ENCODE results near the gene PRKN.

PRKN gene

DNA sequence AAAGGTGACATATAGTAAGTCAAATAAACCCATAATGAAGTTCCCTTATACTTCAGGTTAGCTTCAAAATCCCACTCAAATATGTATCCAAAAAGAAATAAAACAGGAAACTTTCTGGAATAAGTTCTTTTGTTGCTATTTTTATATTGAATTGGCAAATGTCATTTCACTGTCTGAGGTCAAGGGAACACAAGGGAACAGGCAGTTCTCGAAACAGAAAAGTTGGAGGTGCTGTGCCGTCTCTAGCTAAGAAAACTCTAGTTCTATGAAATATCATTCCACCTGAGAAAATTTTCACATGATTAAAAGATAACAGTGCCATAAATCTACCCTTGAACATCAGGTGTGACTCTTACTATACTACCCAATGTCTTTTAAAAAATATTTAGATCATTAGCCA is 358.5 kb downstream of the PRKN start:
- DNase-seq, result no peak

DNA sequence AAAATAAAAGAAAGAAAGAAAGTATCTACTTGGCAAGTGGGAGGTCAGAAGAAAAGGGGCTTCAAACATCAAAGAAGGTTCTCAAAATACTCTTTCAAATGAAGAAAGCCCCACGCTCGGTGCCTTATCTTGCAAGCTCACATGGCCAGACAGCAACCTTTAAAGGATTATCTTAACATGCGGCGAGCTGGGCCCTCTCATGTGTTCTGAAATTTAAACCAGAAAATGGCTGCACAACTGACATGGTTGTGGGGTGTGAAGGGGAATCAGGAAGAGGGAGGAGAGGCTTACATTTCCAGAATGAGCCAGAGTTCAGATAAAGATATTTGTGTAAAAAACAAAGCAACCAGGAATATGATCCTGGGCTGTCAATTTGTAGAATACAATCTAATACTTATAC is 363.1 kb downstream of the PRKN start:
- DNase-seq, result no peak

DNA sequence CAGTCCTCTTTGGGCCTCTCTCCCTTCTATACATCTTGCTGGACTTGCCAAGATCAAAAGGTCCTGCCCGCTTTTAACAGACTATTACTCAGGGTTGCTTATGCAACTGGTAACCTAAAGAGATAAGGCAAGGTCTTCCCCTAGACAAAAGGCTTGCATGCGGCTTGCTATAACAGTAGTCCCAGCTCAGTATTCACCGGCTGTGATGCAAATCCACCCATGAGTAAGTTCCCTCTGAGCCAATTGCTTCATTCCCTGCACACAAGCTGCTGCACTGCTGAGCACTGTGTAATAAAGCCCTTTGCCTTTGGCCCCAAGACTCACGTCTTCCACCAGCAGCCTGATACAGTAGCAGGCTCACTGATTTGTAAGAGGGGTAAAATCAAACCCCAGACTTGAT is 363.8 kb downstream of the PRKN start:
- DNase-seq, result no peak

DNA sequence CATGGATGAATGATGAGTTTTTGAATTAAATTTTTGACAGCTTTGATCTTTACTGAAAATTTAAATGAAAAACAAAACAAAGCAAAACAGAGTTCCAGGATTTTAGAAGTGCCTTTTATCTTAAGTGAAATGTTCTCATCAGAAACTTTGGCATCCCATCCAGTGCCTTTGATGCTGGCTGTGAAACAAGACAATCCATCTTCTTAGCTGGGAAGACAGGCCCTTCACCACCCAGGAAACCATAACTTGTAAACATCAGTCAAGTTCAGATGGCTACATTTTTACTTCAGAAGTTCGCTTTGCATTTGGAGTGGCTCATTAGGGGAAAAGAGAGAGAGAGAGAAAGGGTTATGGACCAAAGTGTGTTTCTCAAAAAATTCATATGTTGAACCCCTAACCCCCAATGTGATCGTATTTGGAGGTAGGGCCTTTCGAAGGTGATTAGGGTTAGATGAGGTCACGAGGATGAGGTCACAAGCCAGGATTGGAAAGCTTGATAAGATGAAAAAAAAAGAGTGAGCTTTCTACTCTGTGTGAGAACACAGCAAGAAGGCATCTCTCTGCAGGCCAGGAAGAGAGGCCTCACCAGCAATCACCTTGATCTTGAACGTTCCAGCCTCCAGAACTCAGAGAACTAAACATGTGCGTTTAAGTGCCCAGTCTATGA is 366.5 kb downstream of the PRKN start:
- DNase-seq, result no peak

DNA sequence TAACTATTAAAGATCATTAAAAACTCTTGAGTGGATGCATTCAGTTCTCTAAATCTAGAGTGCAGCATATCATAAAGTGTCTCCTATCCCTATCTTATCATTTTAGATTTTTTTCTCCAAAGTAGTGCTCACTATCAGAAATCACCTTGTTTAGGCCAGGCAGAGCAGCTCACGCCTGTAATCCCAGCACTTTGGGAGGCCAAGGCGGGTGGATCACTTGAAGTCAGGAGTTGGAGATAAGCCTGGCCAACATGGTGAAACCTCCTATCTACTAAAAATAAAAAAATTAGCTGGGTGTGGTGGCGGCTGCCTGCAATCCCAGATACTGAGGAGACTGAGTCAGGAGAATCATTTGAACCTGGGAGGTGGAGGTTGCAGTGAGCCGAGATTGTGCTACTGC is 368.9 kb downstream of the PRKN start:
- DNase-seq, result no peak

DNA sequence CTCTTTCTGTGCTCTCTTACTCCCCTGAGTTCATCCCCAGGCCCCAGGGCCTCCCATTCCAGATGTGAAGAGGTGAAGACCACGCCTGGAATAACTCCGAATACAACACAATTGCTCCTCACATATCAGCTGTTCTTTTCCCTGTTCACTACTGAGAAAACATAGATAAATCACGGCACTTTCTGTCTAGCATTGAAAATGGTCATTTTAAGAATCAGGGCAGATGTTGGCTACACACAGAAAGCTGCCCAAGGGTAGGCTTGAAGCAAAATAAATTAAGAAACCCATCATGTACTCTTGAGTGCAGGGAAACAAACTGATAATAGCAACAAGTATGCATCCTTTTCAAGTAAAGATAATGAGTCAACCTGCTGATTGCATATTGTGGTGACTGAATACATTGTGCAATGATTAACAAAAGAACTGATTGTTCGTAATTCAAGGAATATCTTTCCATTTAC is 382.5 kb downstream of the PRKN start:
- DNase-seq, result no peak

DNA sequence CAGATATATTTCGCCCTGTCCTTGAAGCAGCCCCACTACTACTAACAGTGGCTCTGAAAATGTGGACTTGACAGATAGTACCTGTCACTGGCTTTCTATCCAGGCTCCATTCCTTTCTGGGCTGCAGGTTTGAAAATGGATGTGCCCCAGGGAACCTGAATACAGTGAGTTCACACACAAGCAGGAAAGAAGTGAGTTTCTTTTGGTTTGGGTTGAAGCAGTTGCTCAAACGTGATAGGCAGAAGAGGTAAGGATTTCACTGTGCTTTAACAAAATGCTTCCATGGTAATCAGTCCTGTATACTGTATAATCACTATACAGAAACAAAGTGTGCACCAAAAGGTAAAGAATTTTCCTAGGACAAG is 382.9 kb downstream of the PRKN start:
- no peak for DNase-seq

DNA sequence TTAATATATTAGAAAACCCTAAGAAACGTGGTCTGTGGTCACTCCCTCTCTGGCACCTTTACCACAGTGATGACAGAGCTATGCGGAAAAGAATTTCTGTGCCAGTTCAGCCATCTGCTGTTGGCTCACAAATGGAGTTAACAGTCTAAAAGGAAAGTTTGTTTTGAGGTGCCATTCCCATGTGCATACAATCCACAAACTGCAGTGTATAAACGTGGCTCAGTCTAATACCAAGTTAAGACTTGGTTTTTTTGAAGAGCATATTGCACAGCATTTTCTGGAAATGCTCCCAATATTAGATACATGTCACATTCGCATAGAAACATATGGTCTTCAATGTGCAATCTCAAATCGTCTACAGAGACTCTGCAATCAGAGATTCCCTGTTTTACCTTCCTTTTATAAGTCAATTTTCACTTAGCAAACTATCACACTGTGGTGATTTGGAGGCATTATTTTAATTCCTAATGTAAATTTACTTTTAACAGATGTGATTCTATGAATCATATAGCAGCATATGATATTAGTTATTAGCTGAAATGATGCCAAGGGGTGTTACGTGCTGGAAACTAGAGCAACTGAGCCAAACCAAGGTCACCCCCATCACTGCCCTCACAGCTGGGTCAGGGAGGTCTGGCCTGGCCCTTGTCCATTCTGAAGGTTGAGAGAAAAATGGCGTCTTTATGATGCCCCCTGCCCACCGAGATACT is 383.5 kb downstream of the PRKN start:
- DNase-seq, result no peak

DNA sequence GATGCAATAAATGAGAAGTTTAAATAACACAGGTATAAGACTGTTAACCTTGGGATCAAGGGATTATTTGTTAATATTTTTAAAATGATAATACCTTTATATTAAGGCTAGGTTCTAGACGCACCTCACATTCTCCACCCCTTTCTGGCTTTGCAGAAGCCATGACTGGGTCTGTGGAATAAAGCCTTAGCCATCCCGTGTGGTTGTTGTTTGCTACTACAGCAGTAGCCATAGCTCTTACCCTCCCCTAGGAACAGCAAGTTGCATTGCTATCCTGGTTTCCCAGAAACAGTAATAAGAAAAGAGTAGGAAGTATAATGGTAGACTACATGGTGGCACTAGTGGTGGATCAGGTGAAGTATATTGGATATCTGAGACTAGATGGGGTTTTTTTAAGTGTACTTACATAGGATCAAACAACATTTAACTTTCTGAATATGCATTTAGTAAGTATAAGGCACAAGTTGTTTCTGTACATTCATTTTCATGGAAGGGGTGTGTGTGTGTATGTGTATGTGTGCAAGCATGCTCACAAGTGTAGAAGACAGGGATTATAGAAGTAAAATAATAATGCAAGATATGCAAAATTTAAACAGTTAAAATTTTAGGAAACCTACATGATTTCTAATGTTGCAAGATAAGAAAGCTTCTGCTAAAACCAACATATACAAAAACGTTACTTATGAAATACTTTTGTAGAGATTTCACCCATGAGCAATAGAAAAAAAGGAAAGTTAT is 384.2 kb downstream of the PRKN start:
- DNase-seq, result no peak

DNA sequence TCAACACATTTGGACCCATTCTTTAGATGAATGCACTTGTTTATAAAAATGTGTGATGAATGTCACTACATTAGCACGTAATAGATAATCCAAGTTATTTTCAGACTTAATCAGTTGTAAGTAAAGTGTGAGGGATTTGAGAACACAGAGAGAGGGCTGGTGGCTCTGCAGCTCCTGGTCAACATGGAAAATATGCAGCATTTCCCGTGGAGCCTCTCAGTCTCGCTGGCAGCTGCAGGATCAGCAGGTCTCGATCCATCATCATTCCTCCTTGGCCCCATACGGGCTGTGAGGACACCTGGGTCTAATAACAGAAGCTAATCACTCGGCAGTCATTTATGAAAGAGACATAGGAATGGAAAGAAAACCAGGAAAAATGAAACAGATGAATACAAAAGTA is 390.2 kb downstream of the PRKN start:
- no peak for DNase-seq

DNA sequence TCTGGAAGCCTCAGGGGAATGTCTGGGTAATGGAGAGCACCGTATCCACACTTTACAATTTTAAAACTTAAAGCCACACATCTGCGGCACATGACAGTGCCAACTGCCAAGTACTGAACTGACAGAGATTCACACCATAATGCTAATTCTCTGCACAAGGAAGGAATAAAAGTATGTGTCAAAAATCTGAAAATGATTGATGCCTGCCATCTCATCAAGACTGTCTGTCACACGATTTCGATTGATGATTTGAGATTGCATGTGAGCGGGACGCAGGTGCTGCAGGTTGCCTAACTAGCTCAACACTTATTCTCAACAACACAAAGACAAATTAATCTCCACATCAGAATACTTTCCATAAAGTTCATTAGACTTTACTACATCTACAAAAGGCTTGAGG is 391.2 kb downstream of the PRKN start:
- DNase-seq, result no peak

DNA sequence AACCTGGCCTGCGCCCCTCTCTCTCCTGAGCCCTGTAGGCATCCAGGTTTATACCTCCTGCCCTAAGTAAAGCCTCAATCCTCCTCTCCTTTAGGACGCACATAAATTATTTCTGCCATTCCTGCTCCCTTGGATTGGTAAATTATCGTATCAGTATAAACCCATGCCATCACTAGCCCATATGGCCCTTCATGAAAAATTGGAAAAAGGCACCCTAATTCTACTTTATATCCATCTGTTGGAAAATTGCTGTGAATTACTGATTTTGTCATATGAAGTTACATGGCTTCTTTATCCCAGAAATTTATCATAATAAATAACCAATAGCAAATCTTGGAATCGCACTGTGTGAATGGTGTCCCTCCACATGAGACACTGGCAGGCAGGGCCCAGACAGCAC is 395.2 kb downstream of the PRKN start:
- DNase-seq, result no peak

DNA sequence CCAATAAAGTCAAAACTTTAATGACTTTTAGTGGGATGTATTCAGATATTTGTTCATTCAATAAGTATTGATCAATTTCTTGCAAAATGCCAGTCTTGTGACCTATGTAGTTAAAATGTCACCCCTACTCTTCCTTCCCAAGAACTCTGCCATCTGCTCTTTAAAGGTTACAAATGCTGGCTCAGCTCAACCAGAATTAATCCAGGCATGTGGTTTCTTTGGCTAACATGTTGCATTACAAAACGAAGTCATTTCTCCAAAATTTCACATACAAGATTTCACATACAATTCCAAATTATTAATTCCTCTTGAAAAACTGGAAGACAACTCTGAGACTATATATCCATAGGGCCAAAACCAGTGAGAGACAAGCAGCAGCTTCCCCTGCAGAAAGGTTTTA is 395.7 kb downstream of the PRKN start:
- no peak for DNase-seq

DNA sequence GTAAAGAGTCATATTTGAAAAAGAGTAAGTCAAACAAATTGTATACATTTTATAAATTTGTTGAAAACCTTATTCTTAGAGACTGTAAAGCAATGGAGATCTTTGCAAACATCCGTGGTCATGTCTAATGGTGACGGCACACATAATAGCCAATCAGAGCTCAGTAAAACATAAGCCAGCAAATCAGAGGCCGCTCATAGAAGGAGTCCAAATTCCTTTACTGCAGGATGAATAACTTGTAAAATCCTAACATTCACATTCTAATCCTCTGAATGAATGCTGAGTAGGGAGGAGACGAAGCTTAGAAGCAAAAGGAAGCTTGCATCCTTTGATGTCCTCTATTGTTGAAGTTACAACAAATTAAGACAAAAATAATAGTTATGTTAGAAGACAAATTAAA is 401.7 kb downstream of the PRKN start:
- no peak for DNase-seq

DNA sequence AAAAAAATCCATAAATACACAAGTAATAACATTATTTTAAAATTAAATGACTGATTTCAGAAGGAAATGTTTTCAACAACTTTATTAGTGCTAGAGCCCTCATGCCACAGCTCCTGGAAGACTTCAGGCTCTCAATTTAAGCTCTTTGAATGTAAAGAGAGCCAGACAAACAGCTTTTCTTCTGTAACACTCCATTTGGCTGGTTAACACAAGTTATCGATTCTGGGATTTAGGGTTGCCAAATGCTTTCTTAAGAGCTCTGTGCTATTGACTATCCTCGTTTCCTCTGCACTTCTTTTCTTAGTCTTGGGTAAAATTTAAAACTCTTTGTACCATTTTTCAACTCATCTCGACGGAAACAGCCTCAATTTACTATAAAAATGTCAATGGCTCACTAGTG is 402.5 kb downstream of the PRKN start:
- DNase-seq, result no peak

DNA sequence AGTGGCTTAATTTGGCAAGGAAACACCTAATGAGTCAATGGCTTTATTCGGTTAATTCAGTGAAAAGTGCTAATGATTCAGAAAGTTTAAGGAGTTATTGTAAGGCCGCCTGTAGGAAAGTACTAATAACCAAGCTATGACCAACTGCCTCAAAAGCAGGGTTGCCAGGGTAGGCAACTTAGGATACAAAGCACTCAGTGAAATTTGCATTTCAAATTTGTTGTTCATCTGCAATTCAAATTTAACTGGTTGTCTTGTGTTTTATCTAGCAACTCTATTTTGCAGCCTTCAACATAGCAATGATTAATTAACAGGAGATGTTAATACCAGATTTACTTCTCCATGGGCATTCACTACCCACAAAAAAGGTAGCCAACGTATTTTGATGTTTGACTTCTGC is 412.3 kb downstream of the PRKN start:
- no peak for DNase-seq

DNA sequence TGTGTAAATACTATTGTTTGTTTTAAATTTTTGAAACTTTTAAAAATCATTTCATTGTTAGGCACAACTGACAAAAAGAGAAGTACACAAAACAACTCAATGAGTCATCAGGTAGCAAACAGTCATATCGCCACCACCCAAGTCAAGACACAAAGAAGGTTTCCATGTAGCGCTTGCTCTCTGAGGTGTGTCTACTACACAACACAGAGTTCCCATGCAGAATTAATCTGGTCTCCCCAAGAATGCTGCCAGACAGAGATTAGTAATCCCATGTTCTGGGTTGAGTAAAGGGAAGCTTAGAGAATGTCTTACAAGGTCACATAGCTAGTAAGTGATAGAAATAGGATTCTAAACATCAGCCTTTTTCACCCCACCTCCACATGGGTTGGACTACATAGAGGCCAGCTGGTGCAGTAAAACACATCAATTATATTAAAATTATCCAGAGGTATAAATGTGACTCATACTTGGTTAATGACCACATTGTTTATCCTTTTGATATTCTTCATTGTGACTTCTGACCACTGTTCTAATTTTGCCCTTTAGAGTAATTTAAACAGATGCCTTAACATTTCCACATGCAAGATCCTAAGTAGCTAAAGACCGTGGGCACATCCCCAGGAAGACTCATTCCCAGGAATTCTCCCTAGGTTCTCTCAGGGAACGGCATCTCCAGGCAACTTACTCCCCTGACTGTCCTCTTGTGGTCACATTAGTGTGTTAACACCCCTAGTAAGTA is 413.5 kb downstream of the PRKN start:
- DNase-seq, result no peak

DNA sequence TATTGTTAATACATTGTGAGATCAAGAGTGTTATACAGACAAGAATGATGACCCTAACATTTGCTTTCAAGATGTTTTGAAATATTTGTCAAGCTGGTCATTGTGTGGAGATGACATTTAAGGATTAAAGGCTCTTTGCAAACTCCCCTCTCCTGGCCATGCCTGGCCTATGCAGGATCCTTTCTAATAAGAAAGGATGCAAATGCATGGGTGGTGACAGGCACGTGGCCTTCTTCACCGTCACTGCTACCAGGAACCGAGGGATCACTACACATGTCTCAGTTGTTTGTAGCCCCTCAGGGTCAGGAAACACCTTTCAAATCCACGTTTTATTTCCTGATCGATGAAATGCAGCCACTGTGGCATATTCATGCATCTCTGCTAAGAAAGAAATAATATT is 419.7 kb downstream of the PRKN start:
- no peak for DNase-seq

DNA sequence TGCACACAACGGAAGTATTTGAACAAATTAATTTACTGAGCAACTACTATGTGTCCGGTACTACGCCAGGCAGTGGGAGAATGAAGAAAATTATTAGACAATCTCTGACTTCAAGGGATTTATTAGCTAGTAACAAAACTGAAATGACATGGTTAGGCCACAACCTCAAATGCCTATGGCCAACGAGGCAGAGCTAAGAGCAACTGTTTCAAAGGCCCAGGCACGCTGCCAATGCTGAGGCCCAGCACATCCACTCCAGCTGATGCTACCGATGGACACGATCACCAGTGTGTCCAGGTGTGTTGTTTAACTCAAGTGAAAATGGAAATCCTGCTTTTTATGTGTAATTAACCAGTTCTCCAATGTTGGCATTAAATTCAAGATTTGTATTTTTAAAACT is 420.9 kb downstream of the PRKN start:
- no peak for DNase-seq

DNA sequence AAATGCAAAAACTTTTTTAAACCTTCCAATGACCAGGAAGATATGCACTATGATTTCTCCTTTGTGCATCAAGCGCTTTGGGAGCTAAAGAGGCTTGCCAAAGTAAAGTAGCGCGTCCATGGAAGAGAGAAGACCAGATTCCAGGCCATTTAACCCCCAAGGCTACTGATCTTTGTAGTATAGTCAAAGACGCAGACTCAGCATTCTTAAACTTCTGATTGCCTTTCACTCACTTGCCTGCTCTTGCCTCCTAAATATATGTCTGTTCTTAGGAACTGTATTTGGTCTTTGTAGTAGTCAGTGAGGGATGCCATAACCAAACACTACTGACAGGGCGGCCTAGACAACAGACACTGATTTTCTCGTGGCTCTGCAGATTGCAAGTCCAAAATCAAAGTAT is 426.4 kb downstream of the PRKN start:
- no peak for DNase-seq

DNA sequence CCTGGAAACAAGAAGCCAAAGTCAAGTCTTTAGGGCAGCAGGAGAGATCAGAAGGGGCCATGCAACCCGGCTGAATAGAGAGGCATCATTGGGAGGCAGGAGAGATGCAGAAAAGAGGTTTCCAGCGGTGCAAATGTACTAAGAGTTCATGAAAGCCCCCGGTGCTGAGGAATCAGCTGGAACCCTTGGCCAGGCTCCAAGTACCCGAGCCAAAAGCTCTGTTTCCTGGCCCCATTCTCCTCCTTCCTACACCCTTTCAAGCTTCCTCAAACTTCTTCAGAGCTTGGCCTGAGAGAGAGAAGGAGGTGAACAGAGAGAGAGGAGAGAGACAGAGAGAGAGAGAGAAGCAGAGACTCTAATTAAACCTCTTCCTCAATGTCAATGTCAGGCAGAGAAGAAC is 433.5 kb downstream of the PRKN start:
- no peak for DNase-seq

DNA sequence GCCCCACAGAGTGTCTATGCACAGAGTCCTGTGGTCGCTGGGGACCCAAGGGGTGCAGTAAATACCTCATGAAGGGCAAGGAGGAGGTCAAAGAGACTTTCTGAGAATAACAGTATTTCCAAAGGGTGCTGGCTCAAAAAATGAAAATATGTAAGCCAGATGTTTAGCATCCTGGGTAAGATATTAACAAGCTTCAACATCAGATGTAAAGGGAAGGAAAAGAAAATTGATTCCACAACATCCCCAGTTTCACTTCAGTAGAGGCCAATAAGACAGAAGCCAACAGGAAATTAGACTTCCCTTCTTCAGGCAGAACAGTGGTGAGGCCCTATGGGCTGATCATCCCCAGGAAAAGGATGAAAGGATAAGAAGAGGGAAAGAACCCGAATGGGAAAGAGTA is 434.7 kb downstream of the PRKN start:
- DNase-seq, result no peak

DNA sequence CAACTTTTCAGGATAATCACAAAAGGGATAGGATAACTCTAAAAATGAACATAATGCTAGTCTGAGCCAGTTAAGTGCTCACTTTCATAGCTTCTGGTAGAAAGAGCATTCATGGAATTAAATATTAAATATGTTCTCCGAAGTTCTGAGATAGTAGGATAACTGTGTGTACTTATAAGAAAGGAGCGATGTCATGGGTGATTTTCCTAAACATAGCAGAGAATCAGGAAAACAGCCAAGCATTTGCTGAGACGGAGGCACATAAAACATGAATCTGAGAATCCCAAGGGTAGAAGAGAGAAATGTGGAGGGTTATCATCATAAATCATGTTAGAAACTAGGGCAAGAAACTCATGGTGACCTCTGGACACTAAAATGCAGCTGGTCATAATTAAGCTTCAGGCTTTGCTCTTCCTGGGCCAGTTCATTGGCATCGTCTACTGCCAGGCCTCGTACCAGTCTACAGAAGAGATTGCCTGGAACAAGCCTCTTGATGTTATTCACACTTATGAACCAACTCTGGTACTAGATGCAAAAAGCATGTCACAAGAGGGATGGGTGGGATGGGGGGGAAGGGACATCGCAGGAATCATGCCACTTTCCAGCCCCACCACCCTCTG is 436.6 kb downstream of the PRKN start:
- DNase-seq, result no peak

Measured in activated CD4-positive, alpha-beta T cell treated with anti-CD3 and anti-CD28 coated beads, Interleukin-2, amount 50 U/mL, for 16 hours (primary cell).